Transverse colon (tissue), 4 donors: ENCODE data around the gene NCK2. TPM values are rescaled to one million over a fixed set of nuclear protein-coding genes. Genes with fewer than 3 reads are reported as not detected.

Experiments used
- DNase-seq: peaks from one replicate; pipeline ENCODE4 v3.0.0-alpha.2; 2019
- H3K27ac ChIP-seq, 4 donors: fragments of 200-600 bp; sonication (generic); 2 replicates each; pipeline ENCODE4 v1.5.1; 2016 to 2018; ENCODE audit warnings: inconsistent platforms in 4 of 4
- H3K27me3 ChIP-seq: fragments of 200-600 bp; sonication (generic); 2 replicates; pipeline ENCODE4 v1.5.1; 2017; ENCODE audit warnings: inconsistent platforms
- H3K36me3 ChIP-seq, 4 donors: fragments of 200-600 bp; sonication (generic); 2 replicates each; pipeline ENCODE4 v1.5.1; 2017 to 2019; ENCODE audit warnings: inconsistent platforms in 4 of 4
- H3K4me1 ChIP-seq, 4 donors: fragments of 200-600 bp; sonication (generic); 2 replicates each; pipeline ENCODE4 v1.5.1; 2017 to 2020; ENCODE audit warnings: inconsistent platforms in 4 of 4
- H3K4me3 ChIP-seq, 4 donors: fragments of 200-600 bp; sonication (generic); 1 replicate in 1 of 4; 2 replicates in 3 of 4; pipeline versions ENCODE4 v1.5.1 to v1.6.1; 2017 to 2019; ENCODE audit warnings: inconsistent platforms in 4 of 4
- H3K9me3 ChIP-seq, 2 donors: fragments of 200-600 bp; sonication (generic); 2 replicates each; pipeline ENCODE4 v1.5.1; 2017 to 2019; ENCODE audit warnings: inconsistent platforms in 2 of 2
- CTCF ChIP-seq, 5 experiments: fragments of 200-600 bp in 3 of 5; fragments of 450-650 bp in 2 of 5; sonication (generic) in 3 of 5; IDR thresholded peaks; 1 replicate in 2 of 5; 2 replicates in 3 of 5; pipeline ENCODE4 v1.5.1; 2016 to 2017; ENCODE audit warnings: antibody characterized with exemption in 5 of 5, inconsistent platforms in 3 of 5, mild to moderate bottlenecking in 2 of 5, moderate library complexity in 1 of 5
- EP300 ChIP-seq: sonication (generic); formaldehyde crosslinking; IDR thresholded peaks from one replicate; pipeline ENCODE4 v1.6.1; 2017; ENCODE audit warnings: antibody characterized with exemption, low read depth
- POLR2A ChIP-seq: fragments of 450-650 bp; IDR thresholded peaks from one replicate; pipeline ENCODE4 v1.6.1; 2016; ENCODE audit warnings: antibody characterized with exemption, mild to moderate bottlenecking, moderate library complexity
- POLR2AphosphoS5 ChIP-seq, 3 donors: sonication (generic); formaldehyde crosslinking; IDR thresholded peaks; one replicate each; pipeline ENCODE4 v1.6.1; 2016; ENCODE audit warnings: antibody characterized with exemption in 3 of 3
- WGBS, 2 donors: methylation state at CpG; one replicate each; pipeline ENCODE4 v1.1.5; 2018; ENCODE audit warnings: low coverage in 1 of 2; 5-methylcytosine and 5-hydroxymethylcytosine counted together
- in situ Hi-C, 4 donors: fragments of 200-750 bp; cut with MboI; loops; one replicate each; pipeline versions ENCODE4 v1.15.0 to v1.15.1; 2017; ENCODE audit warnings: low sequenced_read_pairs in 3 of 4, low pct_ligation_motif_present in 1 of 4, low pct_unique_long_range_greater_than_20kb in 1 of 4
- intact Hi-C: fragments of 100-400 bp; cut with DNase I; formaldehyde crosslinking; loops from one replicate; pipeline ENCODE4 v1.15.1; 2023; ENCODE audit warnings: low total_unique reads
- total RNA-seq, 4 donors: library from RNA; depleted of rRNA; stranded (reverse); fragments of >200 nt; gene quantifications; one replicate each; pipeline ENCODE4 v1.1.0, GENCODE V29; 2016

NCK2 gene
- total RNA-seq, 4 donors from 2014 or later, result 42.2 to 74.1 (median 59.9) TPM

- TF ChIP-seq POLR2AphosphoS5 (IDR thresholded peaks at IDR 0.05) (no peak), EP300 (no peak), CTCF (IDR thresholded peaks at IDR 0.05) (no peak), POLR2A (no peak)
- whole genome bisulfite sequencing, 2 donors, result 80 to 93% methylated on average over 1 to 4 of the region's 4 CpGs
Observed at GRCh38 chr2:105917226-105917625, 172.5 kb downstream of the NCK2 start.

GRCh38 chr2:105917688-105918087, 173.0 kb downstream of the NCK2 start:
- no peak for DNase-seq
- H3K4me3 ChIP-seq, result no peak overlapping the region
- no peaks in the 10 kb centered on the region for H3K9me3 ChIP-seq
- H3K27ac ChIP-seq, result no peak overlapping the region
- H3K4me1 ChIP-seq, result no peaks in the 10 kb centered on the region
- WGBS, 2 donors, result 83 to 100% methylated on average over 1 to 4 of the region's 4 CpGs
- intact Hi-C loops (no loop called here), in situ Hi-C loops (no loop called here)
- H3K36me3 ChIP-seq, result no peaks in the 10 kb centered on the region
- no peaks in the 10 kb centered on the region for H3K27me3 ChIP-seq
- TF ChIP-seq EP300, result no peak
- no peak for TF ChIP-seq POLR2A
- no peak for TF ChIP-seq POLR2AphosphoS5 (IDR thresholded peaks at IDR 0.05)
- TF ChIP-seq CTCF (IDR thresholded peaks at IDR 0.05), result no peak

More at GRCh38 chr2:105917226-105917625, 172.5 kb downstream of the NCK2 start:
- intact Hi-C loops, result no loop called here
- Histone ChIP-seq H3K4me3 (no peak overlapping the region), H3K36me3 (no peaks in the 10 kb centered on the region), H3K4me1 (no peaks in the 10 kb centered on the region), H3K9me3 (no peaks in the 10 kb centered on the region), H3K27ac (no peak overlapping the region), H3K27me3 (no peaks in the 10 kb centered on the region)
- DNase-seq, result no peak
- in situ Hi-C loops, result no loop called here

GRCh38 chr2:105919191-105919811, 174.6 kb downstream of the NCK2 start:
- Histone ChIP-seq H3K9me3 (no peaks in the 10 kb centered on the region), H3K4me3 (no peak overlapping the region), H3K36me3 (no peaks in the 10 kb centered on the region), H3K27me3 (no peaks in the 10 kb centered on the region), H3K27ac (no peak overlapping the region), H3K4me1 (no peaks in the 10 kb centered on the region)
- DNase-seq, result peak; percentile 12
- intact Hi-C loops (no loop called here), in situ Hi-C loops (no loop called here)
- WGBS, 2 donors, result 61% methylated on average over 3 of the region's 3 CpGs; no CpG with 5 or more reads in 1 of the 2 donors
- TF ChIP-seq EP300, result no peak
- no peak for TF ChIP-seq POLR2AphosphoS5 (IDR thresholded peaks at IDR 0.05)
- TF ChIP-seq CTCF (IDR thresholded peaks at IDR 0.05), result no peak
- no peak for TF ChIP-seq POLR2A

- intact Hi-C loops, result no loop called here
- no peaks in the 10 kb centered on the region for H3K9me3 ChIP-seq
- in situ Hi-C loops, result no loop called here
- TF ChIP-seq POLR2AphosphoS5 (IDR thresholded peaks at IDR 0.05), result no peak
- peak in 4 of 5 experiments; percentile 34 to 43 (median 40) for TF ChIP-seq CTCF (IDR thresholded peaks at IDR 0.05)
- no peaks in the 10 kb centered on the region for H3K27me3 ChIP-seq
- H3K4me3 ChIP-seq, result no peak overlapping the region
- H3K4me1 ChIP-seq, result no peaks in the 10 kb centered on the region
- peak; percentile 30 for DNase-seq
- no peaks in the 10 kb centered on the region for H3K36me3 ChIP-seq
- no peak overlapping the region for H3K27ac ChIP-seq
Observed at GRCh38 chr2:105919826-105920225, 175.1 kb downstream of the NCK2 start.
